Heart right ventricle (tissue), 16 donors: Measurements from ENCODE around the gene PRADC1. TPM values are rescaled to one million over a fixed set of nuclear protein-coding genes. Genes with fewer than 3 reads are reported as not detected.

Source experiments
- ATAC-seq, 8 donors: fragments of 200-7000 bp; cut with Tn5 transposase; one replicate each; pipeline ENCODE4 v1.9.1; 2020; ENCODE audit warnings: mild to moderate bottlenecking in 8 of 8, moderate library complexity in 8 of 8, moderate number of reproducible peaks in 1 of 8
- DNase-seq, 2 donors: peaks; one replicate each; pipeline ENCODE4 v3.0.0-alpha.2; 2020
- H3K27ac ChIP-seq, 10 donors: fragments of 200-600 bp; sonication (generic) in 2 of 10; one replicate each; pipeline versions ENCODE4 v1.5.0 to v1.8.0; 2020 to 2022; ENCODE audit warnings: mild to moderate bottlenecking in 3 of 10
- H3K27me3 ChIP-seq, 7 donors: fragments of 200-600 bp; one replicate each; pipeline ENCODE4 v1.8.0; 2021 to 2022; ENCODE audit warnings: mild to moderate bottlenecking in 2 of 7
- H3K36me3 ChIP-seq, 9 donors: fragments of 200-600 bp; sonication (generic) in 1 of 9; one replicate each; pipeline versions ENCODE4 v1.5.0 to v1.8.0; 2020 to 2022; ENCODE audit warnings: mild to moderate bottlenecking in 2 of 9
- H3K4me1 ChIP-seq, 9 donors: fragments of 200-600 bp; sonication (generic) in 1 of 9; one replicate each; pipeline versions ENCODE4 v1.5.0 to v1.8.0; 2020 to 2022; ENCODE audit warnings: mild to moderate bottlenecking in 4 of 9
- H3K4me3 ChIP-seq, 10 donors: fragments of 200-600 bp; sonication (generic) in 2 of 10; one replicate each; pipeline versions ENCODE4 v1.5.0 to v1.8.0; 2020 to 2022; ENCODE audit warnings: mild to moderate bottlenecking in 7 of 10, moderate library complexity in 2 of 10
- H3K9me3 ChIP-seq, 11 donors: fragments of 200-600 bp in 10 of 11; sonication (generic) in 2 of 11; one replicate each; pipeline versions ENCODE4 v1.5.0 to v1.8.0; 2013 to 2022; ENCODE audit warnings: mild to moderate bottlenecking in 2 of 11, control low read depth in 1 of 11, moderate library complexity in 1 of 11
- WGBS, 2 donors: extraction: QIAGEN DNeasy Blood & Tissue Kit; methylation state at CpG; one replicate each; pipeline ENCODE4 v1.1.7; 2013; ENCODE audit warnings: inconsistent platforms in 1 of 2; 5-methylcytosine and 5-hydroxymethylcytosine counted together
- intact Hi-C, 10 donors: fragments of 100-400 bp; cut with DNase I; formaldehyde crosslinking; loops; one replicate each; pipeline versions ENCODE4 v1.11.1 to v1.14.2; 2022
- polyA plus RNA-seq, 2 donors: library from polyadenylated mRNA; stranded (reverse); fragments of 200-250 nt; gene quantifications; one replicate each; pipeline ENCODE4 v1.2.3, GENCODE V29; 2013
- total RNA-seq, 10 donors: library from RNA; stranded (reverse); fragmentation: NEBNext Ultra II Directional in 3 of 10; extraction: Animal tissue kit (Norgen Biotek cat#: 25700) in 3 of 10; gene quantifications; one replicate each; pipeline versions ENCODE4 v1.2.1 to v1.2.4, GENCODE V29; 2021 to 2023
- TF ChIP-seq, protein P1 (sequence below), 9 donors: fragments of 200-600 bp; sonication (generic) in 2 of 9; IDR thresholded peaks; one replicate each; pipeline versions ENCODE4 v1.5.0 to v1.8.0; 2021 to 2022; ENCODE audit warnings: antibody characterized with exemption in 9 of 9, mild to moderate bottlenecking in 5 of 9, moderate library complexity in 1 of 9
- donor health status: Arrhythmogenic right ventricular cardiomyopathy.
- donor health status: ischemic (EF 13 %, LVEDD 7.1; RV severe dilation, severe dysfunction).
- donor health status: healthy with polysubstance abuse.
- donor health status: DM: no; HTN: yes; CAD: no.
- donor health status: DM: no; HTN: no; CAD: no.
- donor health status: ischemic (EF 25% LVEDD 6.9; RV normal size, moderate dysfunction).
- donor health status: ischemic (EF 25% LVEDD 5.7; RV mildly dilated, moderate dysfunction).
- donor health status: healthy.
- donor health status: DM: yes; HTN: yes; CAD: no.
- donor health status: Ischemic cardiomyopathy.
- donor health status: ischemic (EF 35%, LVEDD 5.7; RV mildly dilated, moderate dysfunction).
- donor health status: nonischemic (EF 11% LVEDD 7.7; RV severe dilation, severe dysfunction).
- donor health status: DM: yes; HTN: yes; CAD: no.
- donor health status: PGD.
- donor health status: ischemic (EF 29% LVEDD 5.4; RV normal size, mild dysfunction).
- donor health status: nonischemic (EF 23%, LVEDD 6.1; RV moderate dilation, normal function).

PRADC1 gene
- total and polyA plus RNA-seq, 12 donors, result 61.2 to 221 (median 78.8) TPM

DNA sequence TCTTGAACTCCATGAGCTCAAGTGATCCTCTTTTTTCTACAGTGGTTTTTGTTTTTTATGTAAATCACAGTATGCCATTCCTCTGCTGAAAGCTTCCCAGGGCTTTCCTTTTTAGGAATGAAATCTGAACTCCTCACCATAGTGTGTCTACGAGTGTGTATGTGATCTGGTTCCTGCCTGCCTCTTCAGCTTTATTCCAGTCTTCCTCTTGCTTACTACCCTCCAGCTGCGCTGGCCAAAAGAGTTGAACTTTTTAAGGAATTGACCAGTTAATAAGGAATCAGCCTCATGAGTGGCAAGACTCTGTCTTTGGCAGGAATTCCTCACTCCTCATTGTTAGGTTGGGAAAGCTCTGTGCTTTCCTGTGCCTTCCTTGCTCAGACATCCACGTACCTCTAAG, 5.1 kb upstream of the PRADC1 start:
- TF ChIP-seq, protein P1, sequence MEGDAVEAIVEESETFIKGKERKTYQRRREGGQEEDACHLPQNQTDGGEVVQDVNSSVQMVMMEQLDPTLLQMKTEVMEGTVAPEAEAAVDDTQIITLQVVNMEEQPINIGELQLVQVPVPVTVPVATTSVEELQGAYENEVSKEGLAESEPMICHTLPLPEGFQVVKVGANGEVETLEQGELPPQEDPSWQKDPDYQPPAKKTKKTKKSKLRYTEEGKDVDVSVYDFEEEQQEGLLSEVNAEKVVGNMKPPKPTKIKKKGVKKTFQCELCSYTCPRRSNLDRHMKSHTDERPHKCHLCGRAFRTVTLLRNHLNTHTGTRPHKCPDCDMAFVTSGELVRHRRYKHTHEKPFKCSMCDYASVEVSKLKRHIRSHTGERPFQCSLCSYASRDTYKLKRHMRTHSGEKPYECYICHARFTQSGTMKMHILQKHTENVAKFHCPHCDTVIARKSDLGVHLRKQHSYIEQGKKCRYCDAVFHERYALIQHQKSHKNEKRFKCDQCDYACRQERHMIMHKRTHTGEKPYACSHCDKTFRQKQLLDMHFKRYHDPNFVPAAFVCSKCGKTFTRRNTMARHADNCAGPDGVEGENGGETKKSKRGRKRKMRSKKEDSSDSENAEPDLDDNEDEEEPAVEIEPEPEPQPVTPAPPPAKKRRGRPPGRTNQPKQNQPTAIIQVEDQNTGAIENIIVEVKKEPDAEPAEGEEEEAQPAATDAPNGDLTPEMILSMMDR (IDR thresholded peaks at IDR 0.05), result no peak
- no peak overlapping the region for H3K4me3 ChIP-seq
- DNase-seq, result no peak
- intact Hi-C loops, result loop anchor here in 1 of 10 donors (10.0 kb wide), 1 partner anchor 1137 kb away; no protein-coding TSS in a partner anchor
- H3K27me3 ChIP-seq, result no peaks in the 10 kb centered on the region
- peaks cover 0 to 57% (median 48%) of the 10 kb centered on the region in 9 donors for H3K4me1 ChIP-seq
- no peaks in the 10 kb centered on the region for H3K9me3 ChIP-seq
- no peak for ATAC-seq
- 64% methylated on average over 3 of the region's 3 CpGs for WGBS, 2 donors
- no peak overlapping the region for H3K27ac ChIP-seq
- peaks cover 0 to 57% (median 12%) of the 10 kb centered on the region in 9 donors for H3K36me3 ChIP-seq

DNA sequence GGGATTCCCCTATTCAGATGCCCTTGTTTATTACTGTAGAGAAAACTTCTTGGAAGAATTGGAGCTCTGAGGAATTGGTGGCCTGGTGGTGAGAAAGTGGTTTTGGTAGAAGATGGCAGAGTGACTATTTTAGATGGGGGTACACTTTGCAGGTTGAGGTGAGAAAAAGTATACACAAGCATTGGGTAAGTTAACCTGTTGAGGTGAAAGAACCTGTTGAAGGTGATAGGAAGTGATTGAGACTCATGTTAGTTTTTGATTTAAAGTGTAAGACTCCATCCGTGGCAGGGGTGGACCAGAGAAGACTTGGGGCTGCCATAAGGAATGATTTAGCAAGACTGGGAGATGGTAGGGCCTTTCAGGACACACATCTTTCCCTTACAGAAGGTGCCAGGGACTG, 4.1 kb upstream of the PRADC1 start:
- intact Hi-C loops, result loop anchor here in 1 of 10 donors (10.0 kb wide), 1 partner anchor 1138 kb away; no protein-coding TSS in a partner anchor
- no peaks in the 10 kb centered on the region for H3K9me3 ChIP-seq
- peaks cover 2 to 64% (median 53%) of the 10 kb centered on the region in 9 donors for H3K4me1 ChIP-seq
- peaks cover 0 to 47% (median 12%) of the 10 kb centered on the region in 9 donors for H3K36me3 ChIP-seq
- DNase-seq (no peak), ATAC-seq (no peak)
- no peak overlapping the region for H3K4me3 ChIP-seq
- WGBS, 2 donors, result 73 to 75% methylated on average over 1 of the region's 1 CpG
- TF ChIP-seq, protein P1 (IDR thresholded peaks at IDR 0.05), result no peak
- no peak overlapping the region for H3K27ac ChIP-seq
- no peaks in the 10 kb centered on the region for H3K27me3 ChIP-seq

DNA sequence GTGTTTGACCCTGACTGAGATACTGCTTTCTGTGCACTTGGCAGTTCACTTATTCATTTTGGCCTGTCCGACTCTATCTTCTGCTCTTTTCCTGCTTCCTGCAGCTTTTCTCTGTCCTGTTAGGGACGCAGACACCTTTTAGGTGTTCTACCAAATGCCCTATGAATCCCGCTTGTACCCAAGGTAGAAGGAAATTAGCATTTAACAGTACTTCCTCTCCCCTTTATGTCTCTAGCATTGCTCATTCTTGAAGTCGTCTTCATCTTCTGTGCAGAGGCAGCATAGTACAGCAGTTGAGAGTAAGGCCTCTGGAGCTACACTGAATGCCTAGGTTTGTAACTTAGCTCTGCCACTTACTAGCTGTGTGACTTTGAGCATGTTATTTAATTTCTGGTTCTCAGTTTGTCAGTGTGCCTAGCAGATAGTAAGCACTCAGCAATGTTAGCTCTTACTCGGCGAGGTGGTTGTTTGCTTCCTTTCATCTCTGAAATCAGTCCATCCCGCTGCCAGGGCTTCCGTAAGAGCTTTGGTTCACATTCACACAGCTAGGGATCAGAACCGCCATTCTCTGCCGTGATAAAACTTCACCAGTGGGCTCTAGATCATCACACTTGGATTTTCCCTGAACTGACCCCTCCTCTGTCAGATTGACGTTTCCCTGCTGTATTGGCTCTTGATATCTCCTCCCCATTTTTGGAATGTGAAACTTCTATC, 2.4 kb upstream of the PRADC1 start:
- H3K27me3 ChIP-seq, result no peaks in the 10 kb centered on the region
- intact Hi-C loops, result loop anchor here in 1 of 10 donors (10.0 kb wide), 1 partner anchor 1139 kb away; no protein-coding TSS in a partner anchor
- 60 to 62% methylated on average over 11 of the region's 11 CpGs for WGBS, 2 donors
- DNase-seq (no peak), ATAC-seq (no peak)
- no peaks in the 10 kb centered on the region for H3K9me3 ChIP-seq
- H3K4me1 ChIP-seq, result peaks cover 2 to 68% (median 53%) of the 10 kb centered on the region in 9 donors
- H3K4me3 ChIP-seq, result peak overlapping the region; percentile 42 to 95 (median 82)
- peaks cover 0 to 30% (median 9%) of the 10 kb centered on the region in 9 donors for H3K36me3 ChIP-seq
- TF ChIP-seq, protein P1 (IDR thresholded peaks at IDR 0.05), result no peak
- peak overlapping the region in 5 of 10 donors; percentile 88 to 98 (median 95) for H3K27ac ChIP-seq

DNA sequence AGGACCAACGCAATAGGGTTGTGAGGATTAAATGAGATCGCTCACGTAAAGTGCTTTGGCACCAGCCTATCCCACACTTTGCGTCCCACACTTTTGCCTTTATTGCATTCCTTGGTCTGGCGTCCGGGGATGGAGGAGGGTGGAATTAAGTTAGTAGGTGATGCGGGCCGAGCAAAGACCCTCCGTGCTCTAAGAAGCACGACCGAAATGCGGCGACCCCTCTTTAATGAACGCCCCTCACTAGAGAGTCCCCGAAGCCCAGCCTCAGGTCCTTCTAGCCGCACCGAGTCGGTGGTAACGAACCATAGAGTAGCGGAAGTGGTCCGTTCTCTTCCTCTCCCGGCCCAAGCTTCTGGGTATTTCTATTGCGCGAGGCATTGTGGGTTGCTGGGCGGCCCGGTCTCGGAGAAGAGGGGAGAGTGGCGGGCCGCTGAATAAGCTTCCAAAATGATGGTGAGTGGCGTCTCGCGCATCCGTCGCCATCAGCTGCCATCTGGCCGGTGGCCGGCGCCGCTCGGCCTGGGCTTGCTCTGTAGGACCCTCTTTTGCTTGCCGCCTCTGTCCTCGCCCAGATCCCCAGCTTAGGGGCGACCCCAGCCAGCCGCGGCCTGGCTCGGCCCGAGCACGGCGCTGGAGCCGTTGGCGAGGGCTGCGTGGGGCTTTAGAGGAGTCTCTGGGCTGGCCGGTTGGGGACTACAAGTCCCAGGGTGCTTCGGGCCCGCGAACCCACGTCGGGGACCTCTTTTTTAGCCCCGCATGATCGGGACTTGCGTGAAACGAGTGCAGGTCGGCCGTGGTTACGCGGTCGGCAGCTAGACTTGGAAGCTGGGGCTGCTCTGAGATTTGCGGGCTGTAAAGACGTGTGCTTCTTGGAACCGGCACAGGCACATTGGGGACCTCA, 1.1 kb upstream of the PRADC1 start, which contains the start of gene CCT7:
Gene CCT7 (plus strand): TSS at position 377 of the 901 bp plus-strand sequence. CDS start 71 bp downstream, at position 448.
- Histone ChIP-seq H3K27me3 (no peaks in the 10 kb centered on the region), H3K4me1 (peaks cover 2 to 56% (median 44%) of the 10 kb centered on the region in 9 donors), H3K27ac (peak within 1 kb of the TSS; percentile 88 to 98 (median 94)), H3K9me3 (no peaks in the 10 kb centered on the region), H3K36me3 (peaks cover 0 to 28% (median 6%) of the 10 kb centered on the region in 9 donors), H3K4me3 (peak within 1 kb of the TSS; percentile 42 to 95 (median 82))
- 0% methylated on average over 69 of the region's 69 CpGs for WGBS, 2 donors
- peak; percentile 83 to 95 (median 92) for ATAC-seq
- DNase-seq, result peak; percentile 83 to 94
- TF ChIP-seq, protein P1 (IDR thresholded peaks at IDR 0.05), result no peak
- intact Hi-C loops, result loop anchor here in 1 of 10 donors (10.0 kb wide), 1 partner anchor 1141 kb away; no protein-coding TSS in a partner anchor
